PFSK-1 (cell line): Measurements from ENCODE around the gene PDE4B.

ENCODE experiments used
- POLR2AphosphoS5 ChIP-seq: IDR thresholded peaks from 2 replicates; pipeline ENCODE4 v1.6.1; 2012; ENCODE audit warnings: low read depth, mild to moderate bottlenecking, control low read depth, low read length, moderate library complexity
- REST ChIP-seq, 2 experiments: IDR thresholded peaks; 2 replicates each; pipeline versions ENCODE4 v1.6.1 to v1.8.0; 2011 to 2012; ENCODE audit warnings: low read depth in 2 of 2, low read length in 2 of 2, control low read depth in 1 of 2, inconsistent platforms in 1 of 2, mild to moderate bottlenecking in 1 of 2, moderate library complexity in 1 of 2; ENCODE audit not compliant: insufficient read depth in 1 of 2
- SIN3A ChIP-seq: IDR thresholded peaks from 2 replicates; pipeline ENCODE4 v1.6.1; 2012; ENCODE audit warnings: mild to moderate bottlenecking, low read length, moderate library complexity, borderline replicate concordance; ENCODE audit not compliant: insufficient read depth
- TAF1 ChIP-seq: IDR thresholded peaks from 2 replicates; pipeline ENCODE4 v1.6.1; 2012; ENCODE audit warnings: low read length, control low read depth, borderline replicate concordance; ENCODE audit not compliant: insufficient read depth

GRCh38 chr1:65832296-65832695 lies 39.6 kb downstream of the PDE4B start:
- TF ChIP-seq POLR2AphosphoS5, result no peak
- TF ChIP-seq SIN3A, result no peak
- TF ChIP-seq TAF1, result no peak
- no peak for TF ChIP-seq REST (IDR thresholded peaks at IDR 0.05; ENCODE audit: insufficient read depth in 1 of 2, low read depth in 2 of 2, low read length in 2 of 2)
